K562 (cell line): Measurements from ENCODE around the gene SH3RF1.
"Not testable (repeated sequence)": the region's sequence is repeated elsewhere in the genome, so short reads cannot be mapped to it uniquely, and the experiment has no call there.

Experiments used
- CTCF ChIP-seq, 3 experiments: IDR thresholded peaks in 2 of 3; conservative IDR thresholded peaks in 1 of 3; 2 replicates each; pipeline ENCODE4 v1.5.1; 2011 to 2012; ENCODE audit warnings: low read length in 3 of 3, mild to moderate bottlenecking in 3 of 3, control low read depth in 2 of 3, improper control_type of control experiment in 1 of 3, inconsistent platforms in 1 of 3, low read depth in 1 of 3, mixed read lengths in 1 of 3, moderate library complexity in 1 of 3; ENCODE audit not compliant: insufficient read depth in 2 of 3
- DIDO1 ChIP-seq: fragments of 450-650 bp; IDR thresholded peaks from 2 replicates; pipeline ENCODE4 v1.6.1; 2016; ENCODE audit warnings: low read depth, missing biosample characterization, missing genetic modification characterization
- MAFF ChIP-seq: IDR thresholded peaks from 2 replicates; pipeline ENCODE4 v1.6.1; 2012; ENCODE audit warnings: low read length, improper control_type of control experiment
- PRPF4 ChIP-seq: fragments of 200-400 bp; formaldehyde crosslinking; IDR thresholded peaks from one replicate; pipeline ENCODE4 v1.6.1; 2017; ENCODE audit warnings: low read length, low read depth, mild to moderate bottlenecking; ENCODE audit not compliant: insufficient read depth, poor library complexity, severe bottlenecking
- ZBTB11 ChIP-seq, 3 experiments: fragments of 200-800 bp in 1 of 3; fragments of 250-450 bp in 1 of 3; fragments of 450-650 bp in 1 of 3; sonication (Bioruptor Pico) in 1 of 3; sonication (Bioruptor generic) in 1 of 3; formaldehyde crosslinking in 1 of 3; IDR thresholded peaks; 2 replicates each; pipeline versions ENCODE4 v1.6.1 to v1.8.0; 2016 to 2022; ENCODE audit warnings: mild to moderate bottlenecking in 2 of 3, missing genetic modification characterization in 2 of 3, missing compliant biosample characterization in 1 of 3, moderate library complexity in 1 of 3

GRCh38 chr4:169197206-169197605, 73.5 kb downstream of the SH3RF1 start:
- not testable (repeated sequence) for TF ChIP-seq DIDO1 (tag); CTCF (IDR thresholded peaks at IDR 0.05 in 2 of 3, conservative IDR thresholded peaks at IDR 0.05 in 1 of 3; ENCODE audit: insufficient read depth in 2 of 3, low read depth in 1 of 3, low read length in 3 of 3); PRPF4; ZBTB11 (CRISPR knock-in tag; IDR thresholded peaks at IDR 0.05); MAFF
